ENCODE data around the gene NEUROG3.

The NEUROG3 gene

DNA sequence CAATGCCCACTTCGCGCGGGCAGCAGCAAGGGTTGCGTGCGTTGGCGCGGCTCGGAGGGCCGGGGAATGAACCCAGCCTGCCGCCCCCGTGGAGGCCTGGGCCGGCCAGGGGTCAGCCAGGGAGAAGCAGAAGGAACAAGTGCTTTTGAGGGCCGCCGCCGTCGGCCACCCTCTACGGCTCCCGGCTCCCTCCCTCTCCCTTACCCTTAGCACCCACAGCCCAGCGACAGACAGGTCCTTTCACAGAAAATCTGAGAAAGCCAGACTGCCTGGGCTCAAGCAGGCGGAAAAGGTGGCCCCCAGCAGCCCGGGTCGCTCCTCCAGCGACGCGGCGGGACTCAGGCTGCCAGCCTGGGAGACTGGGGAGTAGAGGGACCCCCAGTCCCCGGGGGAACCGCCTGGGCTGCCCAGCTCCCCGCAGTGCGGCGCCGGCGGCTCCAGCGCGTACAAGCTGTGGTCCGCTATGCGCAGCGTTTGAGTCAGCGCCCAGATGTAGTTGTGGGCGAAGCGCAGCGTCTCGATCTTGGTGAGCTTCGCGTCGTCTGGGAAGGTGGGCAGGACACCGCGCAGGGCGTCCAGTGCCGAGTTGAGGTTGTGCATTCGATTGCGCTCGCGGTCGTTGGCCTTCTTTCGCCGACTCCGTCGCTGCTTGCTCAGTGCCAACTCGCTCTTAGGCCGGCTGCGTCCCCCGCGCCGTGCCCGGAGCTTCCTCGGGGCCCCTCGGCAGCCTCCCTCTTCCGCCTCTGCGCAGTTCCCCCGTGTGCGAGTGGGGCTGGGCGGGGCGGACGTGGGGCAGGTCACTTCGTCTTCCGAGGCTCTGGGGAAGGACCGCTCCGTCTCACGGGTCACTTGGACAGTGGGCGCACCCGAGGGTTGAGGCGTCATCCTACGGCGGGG, 815 bp downstream of the NEUROG3 start:
- H3K4me3 ChIP-seq (ENCODE audit: low read depth in 1 of 5, low read length in 5 of 5) = peak overlapping the region in 4 of 5 donors; percentile 39 to 65 (median 46)
- H3K9me3 ChIP-seq (ENCODE audit: control insufficient read depth in 5 of 5, low read length in 5 of 5) = peaks cover 0 to 2% (median 0%) of the 10 kb centered on the region in 5 donors
- peaks cover 0 to 36% (median 28%) of the 10 kb centered on the region in 5 donors for H3K4me1 ChIP-seq (ENCODE audit: control insufficient read depth in 5 of 5, insufficient read depth in 5 of 5, low read length in 5 of 5)
- H3K27ac ChIP-seq (ENCODE audit: low read depth, low read length) = no peak overlapping the region
- no peaks in the 10 kb centered on the region for H3K36me3 ChIP-seq (ENCODE audit: control insufficient read depth in 5 of 5, insufficient read depth in 5 of 5, low read length in 5 of 5)
- no peak overlapping the region for H3K9ac ChIP-seq (ENCODE audit: low read length in 5 of 5)
- peaks cover 71 to 97% (median 84%) of the 10 kb centered on the region in 5 donors for H3K27me3 ChIP-seq (ENCODE audit: control insufficient read depth in 5 of 5, insufficient read depth in 4 of 5, low read length in 5 of 5)

DNA sequence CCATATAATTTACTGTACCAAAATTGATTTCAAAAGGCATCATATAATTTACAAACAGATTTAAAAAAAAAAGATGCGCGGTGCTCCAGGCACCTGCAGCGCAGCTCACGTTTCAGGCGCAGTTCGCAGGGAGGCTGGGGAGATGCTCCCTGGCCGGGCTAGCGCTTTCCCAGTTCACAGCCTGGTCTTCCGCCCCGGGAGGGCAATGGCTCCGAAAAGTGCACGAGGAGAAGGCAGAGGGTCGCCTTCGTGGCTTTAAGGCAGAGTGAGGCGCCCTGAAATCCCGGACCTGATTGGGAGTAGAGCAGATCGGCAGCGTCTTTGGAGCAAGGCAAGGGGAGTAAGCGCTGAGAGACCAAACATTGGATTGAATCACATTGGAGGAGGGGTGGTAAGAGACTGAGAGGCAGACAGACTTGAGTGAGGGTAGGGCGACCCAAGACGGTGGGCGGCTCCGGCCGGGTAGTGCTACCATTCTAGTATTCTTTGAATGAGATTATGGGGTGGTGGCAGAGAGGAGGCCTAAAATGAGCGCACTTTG, 1.5 kb downstream of the NEUROG3 start:
- Histone ChIP-seq H3K4me3 (ENCODE audit: low read depth in 1 of 5, low read length in 5 of 5) (no peak overlapping the region), H3K36me3 (ENCODE audit: control insufficient read depth in 5 of 5, insufficient read depth in 5 of 5, low read length in 5 of 5) (no peaks in the 10 kb centered on the region), H3K4me1 (ENCODE audit: control insufficient read depth in 5 of 5, insufficient read depth in 5 of 5, low read length in 5 of 5) (peaks cover 0 to 36% (median 28%) of the 10 kb centered on the region in 5 donors), H3K27ac (ENCODE audit: low read depth, low read length) (no peak overlapping the region), H3K9ac (ENCODE audit: low read length in 5 of 5) (no peak overlapping the region), H3K9me3 (ENCODE audit: control insufficient read depth in 5 of 5, low read length in 5 of 5) (peaks cover 0 to 2% (median 0%) of the 10 kb centered on the region in 5 donors), H3K27me3 (ENCODE audit: control insufficient read depth in 5 of 5, insufficient read depth in 4 of 5, low read length in 5 of 5) (peaks cover 64 to 94% (median 83%) of the 10 kb centered on the region in 5 donors)

DNA sequence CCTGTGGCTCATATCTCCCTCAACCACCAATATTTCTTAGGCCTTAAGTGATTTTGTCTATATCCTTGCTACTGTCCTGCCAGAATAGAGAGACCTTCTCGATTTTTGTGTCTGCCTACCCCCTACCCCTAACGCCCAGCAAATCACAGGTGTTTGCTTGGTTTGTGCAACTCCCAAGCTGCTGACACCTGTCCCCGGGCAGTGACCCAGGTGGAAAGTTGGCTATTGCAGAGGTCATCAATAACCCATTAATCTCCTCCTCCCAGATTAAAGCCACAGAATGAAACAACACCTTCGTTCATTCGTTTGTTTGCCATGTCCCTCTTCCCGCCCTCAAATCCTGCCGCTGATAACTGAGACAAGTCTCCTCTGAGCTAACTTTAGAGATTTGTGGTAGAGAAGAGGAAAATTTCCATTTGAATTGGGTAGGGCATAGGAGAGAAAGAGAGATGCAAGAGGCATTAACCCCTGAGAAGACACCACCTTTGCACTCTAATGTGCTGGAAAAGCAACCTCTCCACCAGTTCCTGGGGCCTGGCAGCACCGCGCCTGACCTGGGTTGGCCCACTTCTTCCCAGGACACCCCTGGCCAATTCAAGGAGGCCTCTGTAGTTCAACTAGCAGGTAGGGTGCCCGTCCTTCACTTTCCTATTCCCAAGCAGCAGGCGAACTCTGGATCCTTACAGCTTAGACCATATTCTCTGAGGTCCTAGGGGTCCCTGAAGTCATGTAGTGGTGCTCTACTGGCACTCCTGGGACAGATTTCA, 3.0 kb downstream of the NEUROG3 start:
- Histone ChIP-seq H3K27ac (ENCODE audit: low read depth, low read length) (no peak overlapping the region), H3K27me3 (ENCODE audit: control insufficient read depth in 5 of 5, insufficient read depth in 4 of 5, low read length in 5 of 5) (peaks cover 59 to 87% (median 72%) of the 10 kb centered on the region in 5 donors), H3K9ac (ENCODE audit: low read length in 5 of 5) (no peak overlapping the region), H3K9me3 (ENCODE audit: control insufficient read depth in 5 of 5, low read length in 5 of 5) (peaks cover 0 to 2% (median 0%) of the 10 kb centered on the region in 5 donors), H3K4me3 (ENCODE audit: low read depth in 1 of 5, low read length in 5 of 5) (no peak overlapping the region), H3K4me1 (ENCODE audit: control insufficient read depth in 5 of 5, insufficient read depth in 5 of 5, low read length in 5 of 5) (peaks cover 0 to 36% (median 28%) of the 10 kb centered on the region in 5 donors), H3K36me3 (ENCODE audit: control insufficient read depth in 5 of 5, insufficient read depth in 5 of 5, low read length in 5 of 5) (no peaks in the 10 kb centered on the region)

DNA sequence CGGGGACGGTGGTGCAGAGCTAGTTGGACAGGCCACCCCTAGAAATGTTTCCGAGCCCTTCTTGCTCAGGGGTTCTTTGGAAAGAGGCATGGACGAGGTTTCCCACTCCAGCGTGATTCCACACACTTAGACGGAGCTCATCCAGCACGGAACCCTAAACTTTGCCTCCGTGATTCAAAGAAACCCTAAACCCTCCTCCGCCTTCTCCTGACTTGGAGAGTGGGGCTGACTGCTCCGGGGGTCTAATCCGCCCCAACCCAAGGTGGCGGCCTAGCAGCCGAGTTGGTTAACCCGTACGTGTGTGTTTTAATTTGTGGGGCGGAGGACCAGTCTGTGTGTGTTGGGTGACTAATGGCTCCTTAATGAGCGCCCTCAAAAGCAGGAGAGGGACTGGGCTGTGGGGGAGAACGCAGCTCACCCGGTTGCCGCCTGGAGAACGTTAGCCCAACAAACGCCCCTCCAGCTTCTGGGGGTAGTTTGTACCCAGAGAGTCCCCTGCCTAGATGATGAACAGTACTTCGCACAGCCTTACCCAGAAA, 3.8 kb downstream of the NEUROG3 start:
- no peaks in the 10 kb centered on the region for H3K36me3 ChIP-seq (ENCODE audit: control insufficient read depth in 5 of 5, insufficient read depth in 5 of 5, low read length in 5 of 5)
- H3K4me1 ChIP-seq (ENCODE audit: control insufficient read depth in 5 of 5, insufficient read depth in 5 of 5, low read length in 5 of 5) = peaks cover 0 to 29% (median 22%) of the 10 kb centered on the region in 5 donors
- H3K27ac ChIP-seq (ENCODE audit: low read depth, low read length) = no peak overlapping the region
- no peak overlapping the region for H3K9ac ChIP-seq (ENCODE audit: low read length in 5 of 5)
- H3K4me3 ChIP-seq (ENCODE audit: low read depth in 1 of 5, low read length in 5 of 5) = no peak overlapping the region
- H3K9me3 ChIP-seq (ENCODE audit: control insufficient read depth in 5 of 5, low read length in 5 of 5) = peaks cover 0 to 2% (median 0%) of the 10 kb centered on the region in 5 donors
- peaks cover 56 to 83% (median 66%) of the 10 kb centered on the region in 5 donors for H3K27me3 ChIP-seq (ENCODE audit: control insufficient read depth in 5 of 5, insufficient read depth in 4 of 5, low read length in 5 of 5)

DNA sequence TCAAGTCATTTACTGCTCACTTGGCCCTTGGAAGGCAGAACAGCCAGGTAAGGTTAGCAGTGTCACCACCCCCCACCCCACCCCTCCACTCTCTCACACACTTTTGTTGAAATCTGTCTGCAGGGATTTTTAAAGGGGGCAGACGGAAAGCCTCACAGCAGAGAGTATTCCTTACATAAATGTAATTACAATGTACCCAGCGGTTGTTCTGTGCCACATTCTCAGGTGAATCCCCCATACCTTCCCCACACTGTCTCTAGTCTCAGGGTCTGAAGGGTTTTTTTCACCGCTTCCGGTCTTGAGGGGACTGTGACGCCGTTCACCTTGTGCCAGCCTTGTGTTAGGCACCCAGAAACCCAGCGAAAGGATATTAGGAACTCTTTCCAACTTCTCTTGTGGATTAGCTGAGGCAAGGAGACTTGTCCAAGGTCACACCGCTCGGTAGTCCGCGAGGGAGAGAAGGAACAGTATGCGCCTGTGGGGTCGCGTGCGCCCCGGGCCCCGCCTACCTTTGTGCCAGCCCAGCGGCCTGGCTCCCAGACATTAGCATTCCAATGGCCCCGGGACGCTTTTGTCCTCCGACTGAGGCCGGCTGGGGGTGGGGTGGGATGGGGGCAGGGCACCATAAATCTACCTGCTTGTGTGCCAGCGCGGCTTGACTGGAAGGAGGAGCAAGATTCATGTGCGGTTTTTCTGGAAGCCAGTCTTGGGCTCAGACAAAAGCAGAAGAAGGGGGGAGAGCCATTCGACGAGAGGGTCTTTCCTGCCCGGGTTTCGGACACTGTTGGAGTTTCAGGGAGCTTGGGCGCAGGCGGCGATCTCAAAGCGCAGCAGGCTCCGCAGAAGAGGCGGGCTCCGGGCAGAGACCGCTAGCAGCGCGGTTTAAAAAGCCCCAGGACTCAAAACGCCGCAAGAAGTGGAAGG, 4.5 kb downstream of the NEUROG3 start:
- H3K9ac ChIP-seq (ENCODE audit: low read length in 5 of 5) = no peak overlapping the region
- peaks cover 55 to 77% (median 61%) of the 10 kb centered on the region in 5 donors for H3K27me3 ChIP-seq (ENCODE audit: control insufficient read depth in 5 of 5, insufficient read depth in 4 of 5, low read length in 5 of 5)
- peaks cover 0 to 3% (median 0%) of the 10 kb centered on the region in 5 donors for H3K9me3 ChIP-seq (ENCODE audit: control insufficient read depth in 5 of 5, low read length in 5 of 5)
- peaks cover 0 to 22% (median 16%) of the 10 kb centered on the region in 5 donors for H3K4me1 ChIP-seq (ENCODE audit: control insufficient read depth in 5 of 5, insufficient read depth in 5 of 5, low read length in 5 of 5)
- H3K36me3 ChIP-seq (ENCODE audit: control insufficient read depth in 5 of 5, insufficient read depth in 5 of 5, low read length in 5 of 5) = no peaks in the 10 kb centered on the region
- no peak overlapping the region for H3K4me3 ChIP-seq (ENCODE audit: low read depth in 1 of 5, low read length in 5 of 5)
- no peak overlapping the region for H3K27ac ChIP-seq (ENCODE audit: low read depth, low read length)

DNA sequence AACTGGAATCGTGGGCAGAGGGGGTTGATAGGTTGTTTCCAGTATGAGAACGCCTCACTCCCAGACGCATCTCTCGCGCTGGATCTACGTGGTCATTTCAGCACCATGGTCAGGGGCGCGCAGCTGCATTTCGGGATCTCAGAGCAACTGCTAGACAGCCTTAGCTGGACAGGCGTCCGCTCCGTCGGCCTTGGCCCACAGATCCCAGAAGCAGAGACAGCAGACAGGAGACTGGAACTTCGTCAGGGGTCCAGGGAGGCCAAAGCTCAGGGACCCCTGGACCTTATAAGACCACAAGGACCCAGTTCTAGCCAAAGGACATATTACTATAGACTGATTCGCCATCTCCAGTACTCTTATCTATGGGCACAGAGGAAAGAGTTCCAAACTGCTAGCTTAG, 5.3 kb downstream of the NEUROG3 start:
- Histone ChIP-seq H3K27ac (ENCODE audit: low read depth, low read length) (no peak overlapping the region), H3K9me3 (ENCODE audit: control insufficient read depth in 5 of 5, low read length in 5 of 5) (peaks cover 0 to 7% (median 0%) of the 10 kb centered on the region in 5 donors), H3K36me3 (ENCODE audit: control insufficient read depth in 5 of 5, insufficient read depth in 5 of 5, low read length in 5 of 5) (no peaks in the 10 kb centered on the region), H3K27me3 (ENCODE audit: control insufficient read depth in 5 of 5, insufficient read depth in 4 of 5, low read length in 5 of 5) (peaks cover 48 to 72% (median 54%) of the 10 kb centered on the region in 5 donors), H3K4me1 (ENCODE audit: control insufficient read depth in 5 of 5, insufficient read depth in 5 of 5, low read length in 5 of 5) (peaks cover 0 to 14% (median 9%) of the 10 kb centered on the region in 5 donors), H3K9ac (ENCODE audit: low read length in 5 of 5) (no peak overlapping the region), H3K4me3 (ENCODE audit: low read depth in 1 of 5, low read length in 5 of 5) (no peak overlapping the region)

DNA sequence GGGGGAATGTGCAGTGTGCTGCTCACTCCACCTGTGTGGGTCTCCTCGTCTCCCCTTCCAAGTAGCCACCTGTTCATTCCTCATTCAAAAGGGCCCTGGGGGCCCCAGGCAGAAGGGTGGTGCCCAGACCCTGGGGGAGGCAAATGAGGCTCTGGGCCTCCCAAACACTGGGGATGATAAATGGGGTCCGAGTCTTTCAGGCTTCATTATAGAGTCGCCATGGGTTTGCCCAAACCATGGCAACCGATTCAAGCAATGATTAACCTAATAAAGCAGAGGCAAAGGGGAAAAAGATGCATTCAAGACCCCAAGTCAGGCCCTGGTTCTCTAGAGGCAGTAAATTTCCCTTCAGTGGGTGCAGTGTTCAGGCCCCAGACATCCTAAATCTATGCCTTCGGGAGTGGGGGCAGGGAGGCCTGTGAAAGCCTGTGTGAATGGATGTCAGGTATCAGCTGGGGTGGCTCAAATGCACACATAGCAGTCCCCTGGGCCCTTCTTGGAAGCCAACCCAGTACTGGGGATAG, 10.4 kb downstream of the NEUROG3 start:
- Histone ChIP-seq H3K4me3 (ENCODE audit: low read depth in 1 of 5, low read length in 5 of 5) (no peak overlapping the region), H3K27me3 (ENCODE audit: control insufficient read depth in 5 of 5, insufficient read depth in 4 of 5, low read length in 5 of 5) (peaks cover 15 to 38% (median 27%) of the 10 kb centered on the region in 5 donors), H3K9ac (ENCODE audit: low read length in 5 of 5) (no peak overlapping the region), H3K9me3 (ENCODE audit: control insufficient read depth in 5 of 5, low read length in 5 of 5) (peaks cover 0 to 7% (median 0%) of the 10 kb centered on the region in 5 donors), H3K36me3 (ENCODE audit: control insufficient read depth in 5 of 5, insufficient read depth in 5 of 5, low read length in 5 of 5) (no peaks in the 10 kb centered on the region), H3K27ac (ENCODE audit: low read depth, low read length) (no peak overlapping the region), H3K4me1 (ENCODE audit: control insufficient read depth in 5 of 5, insufficient read depth in 5 of 5, low read length in 5 of 5) (no peaks in the 10 kb centered on the region)

DNA sequence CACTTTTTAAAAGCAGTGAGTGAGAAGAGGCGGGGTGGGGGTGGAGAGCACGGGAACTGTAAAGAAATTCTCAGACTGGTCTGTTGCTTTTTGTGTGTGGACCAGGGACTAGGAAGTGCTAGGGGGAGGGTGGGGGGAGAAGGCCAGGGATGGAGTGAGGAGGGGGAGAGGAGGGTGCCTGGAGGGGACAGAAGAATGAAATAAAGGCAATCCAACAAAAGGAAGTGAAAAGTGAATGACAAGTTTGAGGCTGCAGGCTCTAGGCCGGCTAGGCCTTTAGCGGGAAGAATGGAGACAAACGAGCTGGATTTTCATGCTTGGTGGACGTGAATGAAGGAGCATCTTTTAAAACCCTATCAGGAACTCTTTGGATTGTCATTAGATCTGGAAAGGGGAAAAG, 13.7 kb downstream of the NEUROG3 start:
- H3K27ac ChIP-seq (ENCODE audit: low read depth, low read length) = no peak overlapping the region
- no peak overlapping the region for H3K9ac ChIP-seq (ENCODE audit: low read length in 5 of 5)
- peaks cover 15 to 34% (median 19%) of the 10 kb centered on the region in 5 donors for H3K27me3 ChIP-seq (ENCODE audit: control insufficient read depth in 5 of 5, insufficient read depth in 4 of 5, low read length in 5 of 5)
- no peak overlapping the region for H3K4me3 ChIP-seq (ENCODE audit: low read depth in 1 of 5, low read length in 5 of 5)
- no peaks in the 10 kb centered on the region for H3K36me3 ChIP-seq (ENCODE audit: control insufficient read depth in 5 of 5, insufficient read depth in 5 of 5, low read length in 5 of 5)
- H3K9me3 ChIP-seq (ENCODE audit: control insufficient read depth in 5 of 5, low read length in 5 of 5) = peaks cover 0 to 7% (median 0%) of the 10 kb centered on the region in 5 donors
- no peaks in the 10 kb centered on the region for H3K4me1 ChIP-seq (ENCODE audit: control insufficient read depth in 5 of 5, insufficient read depth in 5 of 5, low read length in 5 of 5)

DNA sequence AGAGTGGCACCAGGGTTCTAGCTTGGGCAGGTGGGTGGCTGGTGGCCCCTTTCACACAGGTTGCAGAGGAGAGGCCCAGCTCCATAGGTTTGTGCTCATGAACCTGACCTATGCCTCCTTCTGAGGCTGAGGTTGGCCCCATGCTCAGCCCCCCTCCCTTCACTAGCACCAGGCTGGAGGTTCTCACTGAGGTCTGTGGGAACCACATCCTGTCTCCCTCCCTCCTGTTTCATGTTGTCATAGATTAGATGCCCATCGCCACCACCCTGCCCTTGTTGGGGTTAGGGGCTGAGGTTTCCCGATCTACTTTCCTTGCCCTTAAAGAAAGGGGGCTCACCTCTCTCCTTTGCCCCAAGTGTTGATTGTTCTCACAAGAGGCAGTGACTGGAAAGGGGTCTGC, 14.7 kb downstream of the NEUROG3 start:
- Histone ChIP-seq H3K9ac (ENCODE audit: low read length in 5 of 5) (no peak overlapping the region), H3K4me1 (ENCODE audit: control insufficient read depth in 5 of 5, insufficient read depth in 5 of 5, low read length in 5 of 5) (no peaks in the 10 kb centered on the region), H3K27me3 (ENCODE audit: control insufficient read depth in 5 of 5, insufficient read depth in 4 of 5, low read length in 5 of 5) (peaks cover 9 to 32% (median 19%) of the 10 kb centered on the region in 5 donors), H3K36me3 (ENCODE audit: control insufficient read depth in 5 of 5, insufficient read depth in 5 of 5, low read length in 5 of 5) (no peaks in the 10 kb centered on the region), H3K4me3 (ENCODE audit: low read depth in 1 of 5, low read length in 5 of 5) (no peak overlapping the region), H3K27ac (ENCODE audit: low read depth, low read length) (no peak overlapping the region), H3K9me3 (ENCODE audit: control insufficient read depth in 5 of 5, low read length in 5 of 5) (peaks cover 0 to 2% (median 0%) of the 10 kb centered on the region in 5 donors)

Measured in subcutaneous abdominal adipose tissue (tissue), 5 donors.